Neural progenitor cell (in vitro differentiated cells): Measurements from ENCODE around the gene MRE11. TPM values are rescaled to one million over a fixed set of nuclear protein-coding genes. Genes with fewer than 3 reads are reported as not detected.

Experiments used
- DNase-seq: peaks from one replicate; pipeline ENCODE4 v3.0.0-alpha.2; 2016; ENCODE audit warnings: low spot score
- H2AFZ ChIP-seq: fragments of 200-600 bp; sonication (generic); replicated peaks from 2 replicates; pipeline ENCODE4 v1.6.1; 2016; ENCODE audit warnings: antibody characterized with exemption
- H3F3A ChIP-seq: fragments of 200-600 bp; sonication (generic); 2 replicates; pipeline ENCODE4 v1.6.1; 2016; ENCODE audit warnings: antibody characterized with exemption, low read depth
- H3K27ac ChIP-seq: fragments of 200-600 bp; sonication (generic); 2 replicates; pipeline ENCODE4 v1.5.1; 2016; ENCODE audit warnings: mild to moderate bottlenecking
- H3K27me3 ChIP-seq: fragments of 200-600 bp; sonication (generic); 2 replicates; pipeline ENCODE4 v1.6.1; 2016; ENCODE audit warnings: mild to moderate bottlenecking, moderate library complexity
- H3K36me3 ChIP-seq: fragments of 200-600 bp; sonication (generic); 2 replicates; pipeline ENCODE4 v1.5.1; 2016
- H3K4me1 ChIP-seq: fragments of 200-600 bp; sonication (generic); 2 replicates; pipeline ENCODE4 v1.6.1; 2016; ENCODE audit warnings: mixed run types
- H3K4me2 ChIP-seq: fragments of 200-600 bp; sonication (generic); 2 replicates; pipeline ENCODE4 v1.6.1; 2016
- H3K4me3 ChIP-seq: fragments of 200-600 bp; sonication (generic); 2 replicates; pipeline ENCODE4 v1.5.1; 2016
- H3K79me2 ChIP-seq: fragments of 200-600 bp; sonication (generic); 2 replicates; pipeline ENCODE4 v1.6.1; 2016; ENCODE audit warnings: low read depth
- H3K9ac ChIP-seq: fragments of 200-600 bp; sonication (generic); 2 replicates; pipeline ENCODE4 v1.6.1; 2016
- H3K9me3 ChIP-seq: fragments of 200-600 bp; sonication (generic); 2 replicates; pipeline ENCODE4 v1.5.1; 2016; ENCODE audit warnings: low read depth
- H4K20me1 ChIP-seq: fragments of 200-600 bp; sonication (generic); 2 replicates; pipeline ENCODE4 v1.6.1; 2016; ENCODE audit warnings: low read depth
- H3K27ac Mint-ChIP-seq: 3 replicates; pipeline ENCODE4 v1.8.0; 2021; ENCODE audit warnings: mixed read lengths
- H3K27me3 Mint-ChIP-seq: 2 replicates; pipeline ENCODE4 v1.8.0; 2022; ENCODE audit warnings: low read depth, mild to moderate bottlenecking, inconsistent platforms, moderate library complexity, mixed read lengths; ENCODE audit not compliant: insufficient read depth
- H3K36me3 Mint-ChIP-seq: 3 replicates; pipeline ENCODE4 v1.8.0; 2021; ENCODE audit warnings: mixed read lengths
- H3K4me1 Mint-ChIP-seq: 3 replicates; pipeline ENCODE4 v1.8.0; 2021; ENCODE audit warnings: mixed read lengths
- H3K4me3 Mint-ChIP-seq: 3 replicates; pipeline ENCODE4 v1.8.0; 2021; ENCODE audit warnings: mild to moderate bottlenecking, moderate library complexity, mixed read lengths
- H3K9me3 Mint-ChIP-seq: 3 replicates; pipeline ENCODE4 v1.8.0; 2020; ENCODE audit warnings: mixed read lengths
- CTCF ChIP-seq: fragments of 200-600 bp; sonication (generic); IDR thresholded peaks from 2 replicates; pipeline ENCODE4 v1.5.1; 2017; ENCODE audit warnings: antibody characterized with exemption, mild to moderate bottlenecking
- EZH2 ChIP-seq: fragments of 200-600 bp; sonication (generic); IDR thresholded peaks from 2 replicates; pipeline ENCODE4 v1.6.1; 2017; ENCODE audit warnings: antibody characterized with exemption, mild to moderate bottlenecking, moderate library complexity
- EZH2phosphoT487 ChIP-seq: fragments of 200-600 bp; sonication (generic); IDR thresholded peaks from 2 replicates; pipeline ENCODE4 v1.6.1; 2017; ENCODE audit warnings: antibody characterized with exemption
- total RNA-seq: library from RNA; depleted of rRNA; stranded (reverse); fragments of >200 nt; gene quantifications from 2 replicates; pipeline ENCODE4 v1.2.3, GENCODE V29; 2015; ENCODE audit warnings: low replicate concordance

Gene MRE11
- total RNA-seq, 1 donor from 2014 or later: 48.9 TPM

- H3K4me3 Mint-ChIP-seq: peak overlapping the region; percentile 77
- no peak overlapping the region for H3K27ac ChIP-seq
- H3K36me3 Mint-ChIP-seq: no peaks in the 10 kb centered on the region
Measured at GRCh38 chr11:94401773-94402265, 91.8 kb downstream of the MRE11 start.

GRCh38 chr11:94400839-94401772, 92.5 kb downstream of the MRE11 start, which contains the start of gene GPR83:
GPR83 (minus strand) TSS chr11:94401419; CDS start chr11:94401247, 172 bp downstream.
- no peak within 1 kb of the TSS for H3K27ac Mint-ChIP-seq
- peak; percentile 30 for TF ChIP-seq EZH2phosphoT487
- TF ChIP-seq CTCF: no peak
- peak; percentile 70 for TF ChIP-seq EZH2
- Histone ChIP-seq H3K79me2 (no peaks in the 10 kb centered on the region), H3K9ac (no peak within 1 kb of the TSS), H3K27me3 (peaks cover 48% of the 10 kb centered on the region), H2AFZ (peak within 1 kb of the TSS; percentile 80), H3K4me2 (peak within 1 kb of the TSS; percentile 96), H3K27ac (no peak within 1 kb of the TSS), H3K36me3 (no peaks in the 10 kb centered on the region), H3K4me1 (peaks cover 7% of the 10 kb centered on the region), H4K20me1 (no peaks in the 10 kb centered on the region), H3F3A (peaks cover 12% of the 10 kb centered on the region), H3K4me3 (peak within 1 kb of the TSS; percentile 54), H3K9me3 (no peaks in the 10 kb centered on the region)
- H3K9me3 Mint-ChIP-seq: peaks cover 5% of the 10 kb centered on the region
- peaks cover 30% of the 10 kb centered on the region for H3K27me3 Mint-ChIP-seq
- peak within 1 kb of the TSS; percentile 85 for H3K4me3 Mint-ChIP-seq
- H3K36me3 Mint-ChIP-seq: no peaks in the 10 kb centered on the region
- DNase-seq: peak; percentile 75
- peaks cover 11% of the 10 kb centered on the region for H3K4me1 Mint-ChIP-seq

More at GRCh38 chr11:94401773-94402265, 91.8 kb downstream of the MRE11 start:
- Histone ChIP-seq H3K4me2 (peak overlapping the region; percentile 96), H4K20me1 (no peaks in the 10 kb centered on the region), H3K9me3 (no peaks in the 10 kb centered on the region), H3F3A (peaks cover 12% of the 10 kb centered on the region), H2AFZ (peak overlapping the region; percentile 80), H3K4me3 (peak overlapping the region; percentile 54), H3K27me3 (peaks cover 48% of the 10 kb centered on the region), H3K4me1 (peaks cover 7% of the 10 kb centered on the region), H3K36me3 (no peaks in the 10 kb centered on the region), H3K79me2 (no peaks in the 10 kb centered on the region), H3K9ac (no peak overlapping the region)
- Mint-ChIP-seq H3K4me1 (peaks cover 11% of the 10 kb centered on the region), H3K27ac (no peak overlapping the region), H3K9me3 (peaks cover 5% of the 10 kb centered on the region), H3K27me3 (peaks cover 30% of the 10 kb centered on the region)
- peak; percentile 67 for DNase-seq
- TF ChIP-seq EZH2phosphoT487 (no peak), CTCF (no peak), EZH2 (no peak)

GRCh38 chr11:94400457-94400838, 93.2 kb downstream of the MRE11 start:
- Histone ChIP-seq H3K27ac (no peak overlapping the region), H3K9ac (no peak overlapping the region), H4K20me1 (no peaks in the 10 kb centered on the region), H3K36me3 (no peaks in the 10 kb centered on the region), H3K4me1 (peaks cover 7% of the 10 kb centered on the region), H3K4me2 (peak overlapping the region; percentile 96), H3K79me2 (no peaks in the 10 kb centered on the region), H3F3A (peaks cover 12% of the 10 kb centered on the region), H2AFZ (peak overlapping the region; percentile 80), H3K4me3 (peak overlapping the region; percentile 54), H3K27me3 (peaks cover 48% of the 10 kb centered on the region), H3K9me3 (no peaks in the 10 kb centered on the region)
- Mint-ChIP-seq H3K4me3 (peak overlapping the region; percentile 85), H3K36me3 (no peaks in the 10 kb centered on the region), H3K27me3 (peaks cover 30% of the 10 kb centered on the region), H3K9me3 (peaks cover 5% of the 10 kb centered on the region), H3K27ac (no peak overlapping the region), H3K4me1 (peaks cover 11% of the 10 kb centered on the region)
- no peak for TF ChIP-seq CTCF
- no peak for TF ChIP-seq EZH2
- TF ChIP-seq EZH2phosphoT487: no peak
- DNase-seq: no peak
